H4 (cell line): ENCODE results near the gene RPL23. TPM values are rescaled to one million over a fixed set of nuclear protein-coding genes. Genes with fewer than 3 reads are reported as not detected.

Experiments
- DNase-seq: peaks from one replicate; pipeline ENCODE4 v3.0.0-alpha.2; 2015; ENCODE audit warnings: low spot score
- total RNA-seq: library from RNA; depleted of rRNA; stranded (reverse); fragments of >200 nt; shearing (Covaris generic); gene quantifications from 2 replicates; pipeline ENCODE4 v1.2.3, GENCODE V29; 2014; rRNA removed

The RPL23 gene
- total RNA-seq, result 1,542 and 1,557 TPM in 2 replicates

DNA sequence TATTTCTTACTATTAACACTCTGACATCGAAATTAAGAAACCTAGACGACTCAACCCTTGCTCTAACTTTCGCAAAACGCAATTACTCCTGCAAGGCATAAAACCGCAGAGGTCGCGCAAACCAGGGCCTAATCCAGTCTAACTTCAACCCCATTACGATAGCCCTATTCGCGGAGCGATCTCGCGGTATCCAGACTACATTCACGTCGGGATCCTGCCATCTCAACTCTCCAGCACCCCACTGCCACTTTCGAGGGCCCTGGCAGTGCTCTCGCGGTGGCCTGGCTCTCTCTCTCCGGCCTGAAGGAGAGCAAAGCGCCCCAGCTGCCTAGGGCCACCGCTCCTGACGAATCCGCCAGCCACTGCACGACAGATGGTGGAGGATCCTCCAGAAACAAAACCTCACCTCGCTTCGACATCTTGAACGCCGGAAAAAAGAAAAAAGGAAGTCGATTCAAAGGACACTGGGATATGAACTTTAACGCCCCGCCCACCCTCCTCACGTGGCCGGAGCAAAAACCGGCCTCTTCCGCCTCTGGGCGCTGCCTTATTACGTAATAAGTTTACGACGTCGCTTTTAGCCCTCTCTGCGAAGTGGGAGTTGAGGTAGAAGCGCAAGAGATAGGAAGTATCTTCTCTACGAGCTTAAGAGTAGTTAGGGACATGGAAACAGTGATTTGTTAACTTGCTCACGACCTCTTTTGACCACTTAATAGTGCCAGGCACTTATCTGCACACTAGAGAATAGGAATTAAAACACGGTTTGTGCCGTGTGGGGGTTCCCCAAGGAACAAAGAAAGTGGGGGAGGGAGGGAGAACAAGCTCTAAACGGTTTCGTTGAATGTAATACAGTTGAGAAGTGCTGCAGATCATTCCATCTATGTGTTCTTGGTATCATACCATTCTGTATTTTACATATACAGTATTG lies at the start of gene RPL23:
Gene RPL23, minus strand, starts transcription at position 430 of the 928 bp plus-strand sequence. Its CDS starts 11 bp downstream, at position 419.
- peak; percentile 96 for DNase-seq

DNA sequence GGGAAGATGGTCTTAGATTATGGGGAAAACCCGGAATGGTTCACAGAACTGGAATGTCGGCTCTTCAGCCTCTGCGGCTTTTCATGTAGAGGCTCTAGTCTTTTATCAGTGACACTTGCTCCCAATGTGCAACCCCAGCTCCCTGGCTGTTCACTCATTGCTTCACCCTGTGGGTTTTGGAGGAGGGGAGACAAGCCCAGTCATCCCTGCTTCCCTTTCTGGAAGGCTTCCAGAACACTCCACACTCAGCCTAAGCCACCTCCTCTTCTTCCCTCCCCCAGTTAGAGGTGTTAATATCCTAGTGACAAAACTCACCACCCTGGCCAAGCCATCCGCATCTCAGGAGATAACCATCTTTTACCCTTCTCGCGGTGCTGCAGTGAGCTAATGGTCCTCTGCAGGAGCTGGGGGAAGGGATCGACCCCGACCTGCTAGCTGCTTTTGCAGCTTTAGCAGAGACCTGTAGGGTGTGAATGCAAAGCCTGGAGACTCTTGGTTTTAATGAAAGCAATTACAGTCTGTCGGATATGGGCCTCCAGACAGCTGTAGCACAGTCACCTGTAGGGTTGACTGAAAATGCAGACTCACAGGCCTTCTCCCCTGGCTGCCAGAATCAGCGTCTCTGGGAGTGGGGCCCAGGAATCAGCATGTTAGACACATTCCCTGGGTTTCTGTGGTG lies 47.6 kb upstream of the RPL23 start:
- DNase-seq, result peak; percentile 91

DNA sequence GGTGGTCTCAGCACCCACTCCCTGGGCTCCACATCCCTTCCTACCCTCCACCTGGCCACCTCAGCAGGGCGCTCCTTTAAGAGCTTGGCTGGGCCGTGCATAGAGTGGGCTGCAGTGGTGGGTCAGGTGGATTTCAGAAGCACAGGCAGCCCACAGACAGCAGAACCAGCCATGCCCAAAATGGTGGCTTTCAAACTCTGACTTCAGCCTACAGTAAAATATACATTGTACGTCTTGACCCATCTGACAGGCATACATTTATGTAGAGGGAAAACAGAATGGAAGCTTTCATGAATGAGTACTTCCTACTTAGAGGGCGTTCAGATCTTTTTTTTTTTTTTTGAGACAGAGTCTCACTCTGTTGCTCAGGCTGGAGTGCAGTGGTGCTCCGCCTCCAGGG lies 45.9 kb upstream of the RPL23 start:
- DNase-seq, result no peak

DNA sequence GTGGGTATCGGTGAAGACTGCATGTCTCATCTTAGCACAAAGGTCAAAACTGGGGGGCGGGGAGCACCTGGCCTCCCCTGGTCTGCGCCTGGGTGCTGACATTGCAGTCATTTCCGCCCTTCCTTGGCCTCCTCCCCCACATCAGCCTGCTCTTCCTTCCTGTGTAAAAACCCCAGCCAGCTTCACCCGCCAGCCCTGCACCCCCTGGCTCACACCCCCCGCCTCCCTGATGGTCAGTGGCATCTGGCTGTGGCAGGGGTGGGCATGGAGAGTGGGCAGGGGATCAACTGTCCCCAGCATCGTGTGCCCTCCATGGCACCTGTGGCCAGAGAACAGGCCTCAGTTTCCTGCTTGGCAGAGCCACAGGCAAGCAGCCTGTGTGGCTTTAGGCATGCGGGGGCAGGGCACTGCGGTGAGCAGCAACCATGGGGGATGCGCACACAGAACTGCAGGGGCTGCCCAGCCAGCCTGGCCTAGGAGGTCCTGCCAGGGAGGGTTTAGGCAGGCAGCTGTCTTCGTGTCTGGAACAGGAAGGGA lies 45.4 kb upstream of the RPL23 start:
- DNase-seq, result no peak

DNA sequence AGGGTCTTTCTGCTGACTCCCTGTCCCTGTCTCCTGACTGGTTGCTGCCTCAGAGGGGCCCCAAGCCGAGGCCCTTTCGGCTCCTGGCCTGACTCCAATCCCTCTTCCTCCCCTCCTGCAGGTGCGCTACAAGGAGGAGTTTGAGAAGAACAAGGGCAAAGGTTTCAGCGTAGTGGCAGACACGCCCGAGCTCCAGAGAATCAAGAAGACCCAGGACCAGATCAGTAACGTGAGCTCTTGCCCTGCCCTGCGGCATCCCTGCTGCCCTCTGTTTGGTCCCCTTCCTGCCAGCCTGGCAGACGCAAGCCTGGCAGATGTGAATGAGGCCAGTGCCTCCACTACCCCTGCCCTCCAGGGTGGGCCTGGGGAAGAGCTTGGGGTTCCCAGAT lies 44.8 kb upstream of the RPL23 start:
- no peak for DNase-seq

DNA sequence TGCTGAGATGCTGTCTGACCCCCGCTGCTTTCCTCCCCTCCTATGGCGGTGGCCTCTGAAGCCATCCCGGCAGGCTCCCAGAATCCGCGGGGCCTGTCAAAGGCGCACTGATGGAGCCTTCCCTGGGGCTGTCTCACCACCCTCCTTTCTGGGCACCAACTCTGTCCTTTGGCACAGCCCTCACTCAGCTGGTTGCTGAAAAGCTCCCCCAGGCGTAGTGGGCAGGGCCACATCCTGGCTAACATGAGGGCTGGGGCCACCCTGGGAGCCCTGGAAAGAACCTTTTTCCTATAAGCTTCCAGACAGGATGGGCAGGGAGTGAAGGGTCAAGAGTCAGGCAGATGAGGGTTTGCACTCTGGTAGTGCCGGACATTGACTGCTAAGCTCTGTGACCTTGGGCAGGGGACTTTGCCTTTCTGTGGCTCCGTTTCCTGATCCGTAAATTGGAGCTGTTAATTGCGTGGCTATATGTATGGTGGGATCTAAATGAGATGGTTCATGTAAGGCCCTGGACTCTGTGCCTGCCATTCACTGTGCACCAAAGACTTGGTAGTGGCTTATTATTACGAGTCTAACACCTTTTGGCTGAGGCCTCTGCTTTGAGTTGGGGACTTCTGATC lies 44.3 kb upstream of the RPL23 start:
- no peak for DNase-seq

DNA sequence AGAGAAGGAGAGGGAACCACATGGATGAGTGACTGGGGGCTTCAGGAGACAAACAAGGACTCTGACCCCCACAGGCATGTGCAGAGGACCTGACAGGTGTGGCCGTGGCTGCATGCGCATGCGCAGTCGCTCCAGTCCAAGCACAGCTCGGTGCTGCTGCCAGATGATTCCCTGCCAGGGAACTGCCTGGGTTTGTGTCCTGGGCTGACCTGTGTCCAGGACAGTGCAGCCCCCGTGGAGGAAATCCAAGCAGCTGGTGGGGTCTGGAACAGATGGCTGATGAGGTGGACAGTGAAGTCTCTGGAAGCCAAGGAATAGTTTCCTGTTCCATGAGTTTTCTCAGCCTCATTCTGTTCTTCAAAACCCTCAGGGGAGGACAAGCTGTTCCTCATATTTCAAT lies 43.7 kb upstream of the RPL23 start:
- DNase-seq, result no peak

DNA sequence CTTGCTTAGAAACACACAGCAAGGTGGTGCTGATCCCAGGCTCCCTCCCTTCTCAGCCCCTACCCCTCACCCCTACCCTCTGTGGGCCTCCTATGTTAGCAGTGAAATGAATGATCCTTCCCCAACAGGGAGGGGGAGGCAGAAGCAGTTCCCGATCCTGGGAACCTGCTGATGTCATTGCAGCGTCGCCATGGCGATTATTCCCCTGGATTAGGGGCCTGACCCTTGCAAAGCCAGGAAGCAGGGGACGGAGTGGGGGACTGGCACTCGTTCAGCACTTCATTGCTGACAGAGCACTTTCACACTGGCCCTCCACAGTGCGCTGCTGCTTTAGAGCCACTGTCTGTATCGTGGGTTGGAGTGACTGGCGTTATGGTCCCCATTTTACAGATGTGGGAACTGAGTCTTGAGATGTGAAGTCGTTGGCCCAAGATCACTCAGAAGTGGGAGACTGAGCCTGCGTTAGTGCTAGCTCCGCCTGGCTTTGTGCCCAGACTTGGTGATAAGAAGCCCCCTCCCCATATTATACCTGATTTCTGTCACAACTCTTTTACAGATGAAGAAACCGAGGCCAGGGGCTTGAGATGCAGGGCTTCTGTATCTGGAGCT lies 42.9 kb upstream of the RPL23 start:
- DNase-seq, result no peak

DNA sequence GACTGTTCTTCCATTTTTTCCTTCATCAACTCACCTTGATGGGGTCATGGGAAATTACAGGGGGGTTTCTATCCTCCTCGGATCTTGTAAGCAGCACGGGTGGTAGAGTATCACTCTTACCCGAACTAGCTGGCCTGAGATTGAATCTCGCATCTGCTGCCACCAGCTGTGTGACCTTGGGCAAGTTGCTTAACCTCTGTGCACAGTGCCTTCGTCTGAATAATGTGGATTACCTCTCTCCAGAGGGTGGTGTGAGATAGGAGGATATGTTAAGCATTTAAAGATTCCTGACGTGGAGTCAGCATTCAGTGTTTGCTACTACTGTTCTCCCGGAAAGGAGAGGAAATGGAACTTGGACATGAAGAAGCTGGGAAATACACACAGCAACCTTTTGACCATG lies 40.8 kb upstream of the RPL23 start:
- DNase-seq, result no peak

DNA sequence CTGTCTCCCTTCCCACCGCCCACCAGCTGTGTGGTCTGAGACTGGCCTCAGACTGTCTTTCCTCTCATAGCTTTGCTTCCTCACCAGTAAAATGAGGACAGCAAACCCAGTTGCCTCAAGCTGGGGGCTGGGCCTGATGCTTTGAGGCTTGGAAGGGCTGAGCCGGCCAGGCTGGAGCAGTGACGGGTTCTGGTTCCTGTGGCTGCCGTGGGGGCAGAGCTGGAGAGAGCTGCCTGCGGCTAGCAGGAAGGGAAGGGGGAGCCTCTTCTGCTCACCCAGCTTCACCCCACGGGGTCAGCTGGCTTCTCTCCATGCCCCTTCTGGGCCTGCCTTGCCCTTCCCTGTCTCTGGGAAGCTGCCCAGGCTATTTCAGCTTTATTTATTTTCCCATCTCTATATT lies 40.1 kb upstream of the RPL23 start:
- DNase-seq, result no peak

DNA sequence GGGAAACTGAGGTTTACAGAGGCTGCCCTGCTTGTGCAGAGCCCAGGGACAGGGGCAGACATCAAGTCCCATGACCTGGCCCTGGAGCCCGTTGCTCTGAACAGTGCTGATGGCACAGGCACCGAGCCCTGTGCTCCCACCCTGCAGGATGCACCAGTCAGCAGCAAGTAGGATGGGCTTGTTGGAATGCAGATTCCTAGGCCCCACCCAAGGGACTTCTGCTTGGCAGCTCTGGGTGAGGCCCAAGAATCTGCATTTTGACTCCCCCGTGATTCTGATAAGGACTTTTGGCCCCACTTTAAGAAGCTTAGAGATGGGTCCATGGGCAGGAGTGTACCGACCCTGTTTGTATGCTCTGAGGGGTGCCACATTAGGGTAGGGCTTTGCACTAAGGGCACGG lies 39.6 kb upstream of the RPL23 start:
- DNase-seq, result no peak

DNA sequence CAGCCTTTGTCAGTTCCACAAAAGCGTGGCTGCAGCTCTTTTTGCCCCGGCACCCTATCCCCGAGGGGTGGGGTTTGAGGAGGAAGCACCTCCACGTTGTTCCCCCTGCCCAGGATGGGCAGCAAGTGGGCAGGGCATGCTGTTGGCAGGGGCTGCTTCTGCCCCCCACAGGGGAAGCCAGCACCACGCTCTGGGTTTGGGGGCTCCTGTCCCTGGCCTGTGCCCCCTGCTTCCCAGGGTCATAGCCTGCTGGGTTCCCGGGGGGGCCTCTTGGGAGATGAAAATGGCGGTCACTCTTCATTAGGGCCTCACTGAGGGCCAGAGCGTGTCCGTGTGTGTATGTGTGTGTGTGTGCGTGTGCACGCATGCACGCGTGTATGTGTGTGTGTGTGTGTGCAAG lies 39.1 kb upstream of the RPL23 start:
- DNase-seq, result no peak

DNA sequence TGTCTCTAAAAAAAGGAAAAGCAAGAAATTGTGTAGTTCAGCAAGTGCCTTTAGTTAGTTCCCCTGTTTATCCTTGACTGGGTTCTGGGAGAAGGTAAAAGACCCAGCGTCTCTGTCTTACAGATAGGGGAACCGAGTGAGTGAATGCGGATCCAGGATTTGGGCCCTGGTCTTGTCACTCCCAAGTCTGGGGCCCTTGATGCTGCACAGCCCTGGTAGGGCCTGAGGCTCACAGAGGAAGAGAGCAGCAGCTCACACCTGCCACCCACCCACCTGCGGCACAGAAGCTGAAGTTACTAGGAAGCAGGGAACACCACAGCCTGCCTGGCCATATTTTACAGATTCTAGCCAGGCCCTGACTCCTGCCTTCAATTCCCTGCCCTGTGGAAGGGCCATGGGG lies 38.6 kb upstream of the RPL23 start:
- no peak for DNase-seq

DNA sequence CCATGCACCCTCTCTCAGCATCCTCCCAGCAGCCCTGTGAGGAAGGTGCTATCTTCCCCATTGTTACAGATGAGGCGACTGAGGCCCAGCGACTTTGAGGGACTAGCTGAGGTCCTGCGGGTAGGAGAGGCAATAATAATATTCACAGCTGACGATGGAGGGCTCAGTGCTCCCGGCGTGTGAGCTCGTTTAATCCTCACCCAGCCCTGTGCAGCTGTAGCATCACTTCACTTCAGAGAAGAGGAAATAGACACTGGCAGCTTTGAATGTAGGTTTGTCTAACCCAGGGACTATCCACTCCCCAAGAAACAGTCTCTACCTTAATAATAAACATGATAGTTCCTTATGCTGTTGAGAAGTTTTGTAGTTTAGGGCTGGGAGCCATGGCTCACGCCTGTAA lies 37.9 kb upstream of the RPL23 start:
- no peak for DNase-seq

DNA sequence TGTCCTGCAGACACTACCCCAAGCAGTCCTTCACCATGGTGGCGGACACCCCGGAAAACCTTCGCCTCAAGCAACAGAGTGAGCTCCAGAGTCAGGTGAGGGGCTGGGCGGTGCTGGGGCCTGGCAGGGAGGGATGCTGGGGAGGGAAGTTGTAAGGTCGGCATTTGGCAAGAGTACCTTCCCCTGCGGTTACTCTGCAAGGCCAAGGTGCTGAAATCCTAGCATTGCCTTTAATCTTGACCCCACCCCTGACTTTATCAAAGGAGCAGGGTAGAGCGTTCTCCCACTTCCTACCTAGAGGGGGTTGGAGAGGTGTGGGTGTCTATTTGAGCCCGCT lies 36.9 kb upstream of the RPL23 start:
- no peak for DNase-seq

DNA sequence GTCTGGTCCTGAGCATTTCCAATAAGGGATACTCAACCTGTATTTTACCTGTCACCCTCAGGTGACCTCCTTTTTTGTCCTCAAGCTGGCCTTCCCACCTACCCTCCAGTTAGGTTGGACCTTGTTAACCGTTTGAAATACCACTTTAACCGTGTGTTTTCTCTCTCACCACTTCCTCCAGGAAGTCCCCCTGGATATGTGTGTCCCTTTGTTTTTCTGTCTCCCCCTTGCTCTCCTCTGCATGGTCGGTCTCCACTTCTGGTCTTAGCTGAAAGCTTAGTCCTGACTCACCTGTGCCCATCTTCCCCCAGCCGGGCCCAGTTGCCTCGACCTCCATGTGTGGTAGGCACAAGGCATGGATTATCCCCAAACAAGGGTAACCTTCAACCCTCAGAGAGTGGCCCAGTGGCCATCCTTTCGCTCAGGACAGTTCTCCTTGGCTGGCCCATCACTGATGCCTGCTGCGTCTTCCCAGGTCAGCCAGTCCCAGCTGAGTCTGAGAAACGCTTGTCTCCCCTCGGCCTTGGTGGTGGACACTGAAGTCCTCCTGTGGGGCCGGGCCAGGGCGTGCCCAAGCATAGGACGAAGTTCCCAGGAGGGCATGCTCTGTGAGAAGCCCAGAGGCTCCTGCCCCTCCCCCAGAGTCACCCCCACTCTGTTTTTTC lies 36.4 kb upstream of the RPL23 start:
- no peak for DNase-seq

DNA sequence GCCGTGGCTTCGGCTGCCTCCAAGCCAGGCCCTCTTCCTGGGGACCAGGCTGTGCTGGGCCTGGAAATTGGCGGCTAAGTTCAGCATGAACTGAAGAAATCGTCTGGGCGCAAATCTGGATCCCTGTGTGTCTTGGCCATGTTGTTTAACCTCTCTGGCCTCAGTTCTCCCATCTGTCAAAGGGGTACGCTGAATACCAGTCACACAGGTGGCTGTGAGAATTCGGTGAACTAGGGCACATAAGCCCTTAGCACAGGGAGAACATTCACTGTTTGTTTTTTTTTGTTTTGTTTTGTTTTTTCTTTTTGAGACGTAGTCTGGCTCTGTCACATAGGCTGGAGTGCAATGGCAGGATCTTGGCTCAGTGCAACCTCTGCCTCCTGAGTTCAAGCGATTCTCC lies 35.3 kb upstream of the RPL23 start:
- DNase-seq, result no peak

DNA sequence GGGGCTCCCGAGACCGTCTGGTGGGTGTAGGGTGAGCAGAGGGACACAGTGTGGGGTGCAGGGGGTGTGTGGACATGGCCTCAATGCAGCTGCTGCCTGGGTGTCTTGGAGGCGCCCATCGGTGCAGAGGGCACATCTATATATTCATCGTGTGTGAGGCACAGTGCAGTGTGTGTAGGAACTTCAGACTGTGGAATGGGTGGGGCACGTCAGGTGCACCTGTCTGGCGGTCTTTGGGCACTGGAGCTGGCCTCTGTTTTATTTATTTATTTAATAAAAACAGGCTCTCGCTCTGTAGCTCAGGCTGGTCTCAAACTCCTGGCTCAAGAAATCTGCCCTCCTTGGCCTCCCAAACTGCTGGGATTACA lies 33.1 kb upstream of the RPL23 start:
- no peak for DNase-seq

DNA sequence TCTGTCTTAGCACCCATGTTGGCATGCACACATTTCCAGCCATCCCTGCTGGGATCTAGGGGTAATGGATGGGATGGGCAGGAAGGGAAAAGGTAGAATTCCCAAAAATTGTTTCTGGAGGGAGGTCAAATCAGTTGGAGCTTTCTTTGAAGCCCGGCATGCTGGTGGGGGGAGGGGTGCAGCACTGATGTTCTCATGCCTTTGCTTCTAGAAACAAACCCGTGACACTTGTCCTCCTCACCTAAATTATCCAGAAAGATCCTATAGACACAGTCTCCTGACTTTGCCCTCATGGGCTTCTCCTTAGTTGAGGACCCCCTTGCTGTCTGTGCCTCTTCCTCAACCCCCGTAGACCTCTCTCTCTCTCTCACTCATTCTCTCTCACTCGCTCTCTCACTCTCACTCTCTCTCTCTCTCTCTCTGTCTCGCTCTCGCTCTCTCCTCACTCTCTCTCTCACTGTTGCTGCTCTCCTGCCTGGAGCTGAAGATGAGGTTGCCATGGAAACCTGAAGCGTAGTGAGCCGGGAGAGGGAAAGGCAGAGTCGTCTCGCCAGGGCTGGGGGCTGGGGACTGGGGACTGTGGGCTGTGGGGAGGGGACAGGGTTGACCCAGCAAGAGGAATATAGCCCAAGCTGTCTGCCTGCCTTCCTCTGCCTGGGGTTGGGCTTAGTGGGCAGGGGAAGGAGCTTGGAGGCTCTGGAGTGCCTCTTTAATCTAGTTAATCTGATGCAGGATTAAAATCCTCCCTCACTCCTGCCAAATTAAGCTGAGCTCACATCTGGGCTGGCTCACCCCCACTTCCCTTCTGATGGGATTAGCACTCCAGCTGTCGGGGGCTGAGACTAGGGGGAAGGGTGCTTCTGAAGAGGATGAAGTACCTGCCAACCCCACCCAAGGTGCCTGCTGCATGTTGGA lies 32.5 kb upstream of the RPL23 start:
- DNase-seq, result no peak

DNA sequence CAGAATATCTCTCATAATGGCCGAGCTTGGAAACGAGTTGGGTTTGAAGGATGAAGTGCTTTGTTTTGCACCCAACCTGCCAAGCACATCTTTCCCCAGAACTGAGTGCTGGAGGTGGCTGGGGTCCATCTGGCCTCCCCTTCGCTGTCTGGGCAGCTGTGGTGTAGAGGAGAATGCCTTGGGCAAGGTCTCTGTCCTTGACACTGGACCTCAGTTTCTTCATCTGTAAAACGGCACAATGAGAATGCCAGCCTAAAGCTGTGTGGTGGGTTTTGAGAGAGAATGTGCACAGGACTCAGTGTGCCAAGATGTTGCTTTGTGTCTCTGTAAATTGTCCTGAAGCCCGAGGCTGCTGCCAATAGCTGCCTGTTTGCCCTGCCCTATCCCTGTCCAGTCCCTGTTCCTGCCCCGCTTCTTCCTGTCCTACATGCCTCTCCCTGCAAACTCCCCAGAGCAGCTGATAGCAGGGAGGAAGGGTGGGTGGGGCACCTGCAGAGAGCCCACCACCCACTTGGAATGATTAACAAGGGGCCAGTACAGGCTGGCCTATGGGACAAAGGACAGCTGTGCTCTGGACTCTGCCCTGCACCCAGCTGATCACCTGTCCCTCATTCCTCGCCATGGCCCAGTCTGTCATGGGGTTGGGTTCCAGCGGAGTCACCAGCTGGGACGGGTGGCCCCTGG lies 31.7 kb upstream of the RPL23 start:
- no peak for DNase-seq
